OCI-LY1 (cell line): ENCODE measurements around the gene ZNF134.

Experiments used
- EZH2 ChIP-seq: fragments of 200-600 bp; sonication (generic), shearing (Covaris generic); IDR thresholded peaks from 2 replicates; pipeline ENCODE4 v1.8.0; 2017; ENCODE audit warnings: borderline replicate concordance, mixed run types, mild to moderate bottlenecking, antibody characterized with exemption, low read length, moderate library complexity, mixed read lengths
- TF ChIP-seq, protein P1 (sequence below): fragments of 200-600 bp; sonication (generic), shearing (Covaris generic); IDR thresholded peaks from 2 replicates; pipeline ENCODE4 v1.5.1; 2017; ENCODE audit warnings: mild to moderate bottlenecking, antibody characterized with exemption, low read length, moderate library complexity, mixed read lengths

DNA sequence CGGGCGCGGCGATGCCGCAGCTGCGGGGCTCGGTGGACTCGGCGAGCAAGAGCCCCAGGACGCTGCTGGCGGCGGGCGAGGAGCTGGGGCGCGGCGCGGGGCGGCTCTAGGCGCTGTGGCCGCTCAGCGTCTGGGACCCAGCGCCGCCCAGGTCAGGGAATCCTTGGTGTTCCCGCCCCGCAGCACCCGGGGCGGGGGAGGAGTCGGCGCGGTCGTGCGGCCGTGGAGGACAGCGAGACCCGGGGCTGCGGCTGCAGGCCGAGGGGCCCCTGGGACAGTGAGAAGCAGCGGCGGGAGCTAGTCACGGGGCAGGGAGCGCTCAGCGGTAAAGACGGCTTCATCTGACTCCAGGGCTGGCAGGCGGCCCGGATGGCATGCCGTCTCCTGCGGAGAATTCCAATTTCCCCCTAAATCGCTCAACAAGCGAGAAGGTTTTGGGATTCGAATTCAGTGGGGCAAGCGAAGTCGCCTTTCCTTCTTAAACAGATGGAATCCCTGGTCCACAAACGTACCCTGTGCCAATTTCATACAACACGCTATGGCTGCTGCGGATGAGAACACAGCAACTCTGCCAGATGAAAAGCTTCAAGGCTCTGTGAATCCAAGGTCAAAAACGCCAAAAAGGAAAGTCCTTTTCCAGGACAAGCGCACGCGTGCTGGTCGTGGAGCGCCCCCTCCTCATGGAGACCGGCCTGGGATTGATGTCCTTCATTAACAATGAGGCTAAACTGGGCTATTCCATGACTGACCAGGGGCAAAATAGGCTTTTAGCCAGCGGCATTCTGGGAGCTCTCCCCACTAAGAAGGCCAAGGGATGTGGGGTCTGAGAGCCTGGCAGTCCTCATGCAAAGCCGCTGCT is 50.5 kb downstream of the ZNF134 start:
- TF ChIP-seq, protein P1, sequence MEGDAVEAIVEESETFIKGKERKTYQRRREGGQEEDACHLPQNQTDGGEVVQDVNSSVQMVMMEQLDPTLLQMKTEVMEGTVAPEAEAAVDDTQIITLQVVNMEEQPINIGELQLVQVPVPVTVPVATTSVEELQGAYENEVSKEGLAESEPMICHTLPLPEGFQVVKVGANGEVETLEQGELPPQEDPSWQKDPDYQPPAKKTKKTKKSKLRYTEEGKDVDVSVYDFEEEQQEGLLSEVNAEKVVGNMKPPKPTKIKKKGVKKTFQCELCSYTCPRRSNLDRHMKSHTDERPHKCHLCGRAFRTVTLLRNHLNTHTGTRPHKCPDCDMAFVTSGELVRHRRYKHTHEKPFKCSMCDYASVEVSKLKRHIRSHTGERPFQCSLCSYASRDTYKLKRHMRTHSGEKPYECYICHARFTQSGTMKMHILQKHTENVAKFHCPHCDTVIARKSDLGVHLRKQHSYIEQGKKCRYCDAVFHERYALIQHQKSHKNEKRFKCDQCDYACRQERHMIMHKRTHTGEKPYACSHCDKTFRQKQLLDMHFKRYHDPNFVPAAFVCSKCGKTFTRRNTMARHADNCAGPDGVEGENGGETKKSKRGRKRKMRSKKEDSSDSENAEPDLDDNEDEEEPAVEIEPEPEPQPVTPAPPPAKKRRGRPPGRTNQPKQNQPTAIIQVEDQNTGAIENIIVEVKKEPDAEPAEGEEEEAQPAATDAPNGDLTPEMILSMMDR: no peak
- no peak for TF ChIP-seq EZH2
